Mesodermal cell (in vitro differentiated cells): ENCODE results near the gene ATP1B3.
"Not testable (repeated sequence)": the region's sequence is repeated elsewhere in the genome, so short reads cannot be mapped to it uniquely, and the experiment has no call there.

ENCODE experiments used
- H3K27ac ChIP-seq: 2 replicates; pipeline ENCODE4 v1.7.0; 2013; ENCODE audit warnings: mild to moderate bottlenecking, low read depth, low read length, moderate library complexity; ENCODE audit not compliant: severe bottlenecking
- H3K36me3 ChIP-seq: 2 replicates; pipeline ENCODE4 v1.7.1; 2013; ENCODE audit warnings: mild to moderate bottlenecking, low read length, moderate library complexity; ENCODE audit not compliant: control insufficient read depth, insufficient read depth
- H3K4me1 ChIP-seq: one replicate; pipeline ENCODE4 v1.7.1; 2013; ENCODE audit warnings: mild to moderate bottlenecking, low read length; ENCODE audit not compliant: insufficient read depth, control insufficient read depth, poor library complexity, severe bottlenecking
- H3K4me3 ChIP-seq: 2 replicates; pipeline ENCODE4 v1.7.0; 2013; ENCODE audit warnings: low read length, control low read depth, mild to moderate bottlenecking; ENCODE audit not compliant: insufficient read depth, poor library complexity, severe bottlenecking; ENCODE audit errors: extremely low read depth
- H3K9me3 ChIP-seq: 2 replicates; pipeline ENCODE4 v1.7.1; 2013; ENCODE audit warnings: mild to moderate bottlenecking, low read length, moderate library complexity; ENCODE audit not compliant: control insufficient read depth
- WGBS, 2 experiments: methylation state at CpG; one replicate each; pipeline ENCODE4 v1.1.5; 2013; ENCODE audit warnings: missing lambda C conversion rate in 2 of 2; ENCODE audit not compliant: insufficient coverage in 2 of 2; 5-methylcytosine and 5-hydroxymethylcytosine counted together

ATP1B3 gene

GRCh38 chr3:141965471-141965870 is 89.0 kb downstream of the ATP1B3 start:
- H3K4me3 ChIP-seq: no peak overlapping the region
- H3K4me1 ChIP-seq: peaks cover 8% of the 10 kb centered on the region
- WGBS, 2 experiments: no CpG with 5 or more reads among the region's 1 CpG
- H3K9me3 ChIP-seq: no peaks in the 10 kb centered on the region
- H3K36me3 ChIP-seq: peaks cover 19% of the 10 kb centered on the region
- H3K27ac ChIP-seq: no peak overlapping the region

GRCh38 chr3:141969711-141970110 is 93.3 kb downstream of the ATP1B3 start:
- Histone ChIP-seq H3K27ac (no peak overlapping the region), H3K4me1 (no peaks in the 10 kb centered on the region), H3K36me3 (peaks cover 4% of the 10 kb centered on the region), H3K9me3 (no peaks in the 10 kb centered on the region), H3K4me3 (no peak overlapping the region)
- 96% methylated on average over 2 of the region's 6 CpGs; no CpG with 5 or more reads in 1 of the 2 experiments for WGBS, 2 experiments

GRCh38 chr3:141971571-141971970 is 95.1 kb downstream of the ATP1B3 start:
- peaks cover 4% of the 10 kb centered on the region for H3K36me3 ChIP-seq
- no peak overlapping the region for H3K4me3 ChIP-seq
- H3K9me3 ChIP-seq: no peaks in the 10 kb centered on the region
- no CpG with 5 or more reads among the region's 1 CpG for WGBS, 2 experiments
- peak overlapping the region; percentile 5 for H3K27ac ChIP-seq
- no peaks in the 10 kb centered on the region for H3K4me1 ChIP-seq

GRCh38 chr3:141972399-141972798 is 96.0 kb downstream of the ATP1B3 start:
- no CpG with 5 or more reads among the region's 2 CpGs for WGBS, 2 experiments
- no peak overlapping the region for H3K4me3 ChIP-seq
- H3K4me1 ChIP-seq: no peaks in the 10 kb centered on the region
- H3K36me3 ChIP-seq: peaks cover 8% of the 10 kb centered on the region
- peak overlapping the region; percentile 5 for H3K27ac ChIP-seq
- H3K9me3 ChIP-seq: no peaks in the 10 kb centered on the region

GRCh38 chr3:141974777-141975176 is 98.3 kb downstream of the ATP1B3 start:
- H3K36me3 ChIP-seq: peaks cover 12% of the 10 kb centered on the region

More at GRCh38 chr3:141974777-141975176, 98.3 kb downstream of the ATP1B3 start:
- H3K27ac ChIP-seq, H3K4me3 ChIP-seq, H3K9me3 ChIP-seq, H3K4me1 ChIP-seq: not testable (repeated sequence)
- whole genome bisulfite sequencing, 2 experiments: 88 to 97% methylated on average over 5 to 7 of the region's 8 CpGs
